ENCODE results near the gene PPTC7. TPM values are rescaled to one million over a fixed set of nuclear protein-coding genes. Genes with fewer than 3 reads are reported as not detected.

PPTC7 gene
- total and polyA plus RNA-seq, 2 of the 13 experiments (the other 11 are each of a cell fraction or from before 2014, with no cell fraction given), result 4.8 to 12.3 TPM

DNA sequence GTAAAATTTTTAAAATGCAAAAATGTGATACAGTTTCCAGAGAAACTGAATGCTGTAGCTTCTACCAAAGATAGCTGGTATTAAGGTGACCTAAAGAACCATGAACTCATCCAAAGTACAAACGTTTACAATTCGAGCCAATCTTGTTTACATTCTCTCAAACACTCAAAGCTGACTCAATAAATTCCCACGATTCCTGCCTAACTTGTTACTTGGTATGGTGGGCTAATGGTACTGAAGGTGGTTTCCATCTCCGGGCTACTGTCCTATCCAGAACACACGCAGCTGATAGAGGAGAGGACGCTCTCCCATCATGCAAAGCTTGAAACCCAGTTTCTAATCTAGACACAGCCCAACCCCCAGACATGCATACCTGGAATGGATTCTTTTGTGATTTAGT, 49.5 kb downstream of the PPTC7 start (continued):
- TF ChIP-seq, protein P1, sequence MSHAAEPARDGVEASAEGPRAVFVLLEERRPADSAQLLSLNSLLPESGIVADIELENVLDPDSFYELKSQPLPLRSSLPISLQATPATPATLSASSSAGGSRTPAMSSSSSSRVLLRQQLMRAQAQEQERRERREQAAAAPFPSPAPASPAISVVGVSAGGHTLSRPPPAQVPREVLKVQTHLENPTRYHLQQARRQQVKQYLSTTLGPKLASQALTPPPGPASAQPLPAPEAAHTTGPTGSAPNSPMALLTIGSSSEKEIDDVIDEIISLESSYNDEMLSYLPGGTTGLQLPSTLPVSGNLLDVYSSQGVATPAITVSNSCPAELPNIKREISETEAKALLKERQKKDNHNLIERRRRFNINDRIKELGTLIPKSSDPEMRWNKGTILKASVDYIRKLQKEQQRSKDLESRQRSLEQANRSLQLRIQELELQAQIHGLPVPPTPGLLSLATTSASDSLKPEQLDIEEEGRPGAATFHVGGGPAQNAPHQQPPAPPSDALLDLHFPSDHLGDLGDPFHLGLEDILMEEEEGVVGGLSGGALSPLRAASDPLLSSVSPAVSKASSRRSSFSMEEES (CRISPR knock-in tag; IDR thresholded peaks at IDR 0.05), result no peak
- 0 out of 2 replicates have a peak, but pooled peaks have one; percentile 37 for TF ChIP-seq SAP130 (CRISPR knock-in tag; IDR thresholded peaks at IDR 0.05; ENCODE audit: low read depth)

DNA sequence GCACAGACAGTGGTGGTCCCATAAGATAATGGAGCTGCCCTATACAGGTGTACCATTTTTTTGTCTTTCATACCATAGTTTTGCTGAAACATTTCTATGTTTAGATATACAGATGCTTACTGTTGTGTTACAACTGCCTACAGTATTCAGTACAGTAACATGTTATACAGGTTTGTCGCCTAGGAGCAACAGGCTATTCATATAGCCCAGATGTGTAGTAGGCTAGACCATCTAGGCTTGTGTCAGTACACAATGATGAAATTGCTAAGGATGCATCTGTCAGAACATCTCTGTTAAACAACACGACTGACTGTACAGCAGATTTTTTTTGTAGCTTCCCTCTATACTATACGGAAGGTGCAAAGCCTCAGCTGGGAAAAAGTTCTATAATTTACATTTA, 50.5 kb downstream of the PPTC7 start:
- WGBS (ENCODE audit: low lambda C conversion rate), result 92% methylated on average over 3 of the region's 3 CpGs
- H3K4me3 ChIP-seq (replicated peaks in 1 of 3; ENCODE audit: insufficient read depth in 1 of 3, low read depth in 2 of 3, low read length in 3 of 3), result no peak overlapping the region
- no peaks in the 10 kb centered on the region for H3K27me3 ChIP-seq (ENCODE audit: control insufficient read depth in 1 of 2, insufficient read depth in 2 of 2, low read length in 2 of 2)
- H3K4me1 ChIP-seq (ENCODE audit: insufficient read depth, low read length), result peaks cover 17% of the 10 kb centered on the region
- H3K9ac ChIP-seq (ENCODE audit: insufficient read depth, low read depth, low read length), result no peak overlapping the region
- H3K27ac ChIP-seq (ENCODE audit: extremely low read length, insufficient read depth, low read length), result no peak overlapping the region
- DNase-seq (ENCODE audit: low spot score) (no peak), FAIRE-seq (no peak), ATAC-seq (no peak)
- H3K36me3 ChIP-seq (replicated peaks in 1 of 2; ENCODE audit: control insufficient read depth in 1 of 2, insufficient read depth in 2 of 2, low read length in 2 of 2), result peaks cover 7 to 17% of the 10 kb centered on the region in 2 experiments; a peak in 4 of 5 replicates
- no peaks in the 10 kb centered on the region for H3K79me2 ChIP-seq (ENCODE audit: insufficient read depth, low read length)
- POLR2A ChIA-PET, result no interaction called here
- H2AFZ ChIP-seq (ENCODE audit: low read length), result no peak overlapping the region
- CTCF ChIA-PET (ENCODE audit: low intra/inter-chr PET ratio, low total read pairs), result no interaction called here
- H3K4me2 ChIP-seq (ENCODE audit: low read depth, low read length), result no peak overlapping the region
- TF ChIP-seq ZNF331 (CRISPR knock-in tag; IDR thresholded peaks at IDR 0.05) (no peak), RBM22 (optimal IDR thresholded peaks at IDR 0.05; ENCODE audit: low read length) (peak; percentile 41), MED8 (CRISPR knock-in tag; IDR thresholded peaks at IDR 0.05; ENCODE audit: insufficient replicate concordance) (no peak), ZNF225 (CRISPR knock-in tag; IDR thresholded peaks at IDR 0.05) (no peak), ZNF782 (CRISPR knock-in tag; IDR thresholded peaks at IDR 0.05; ENCODE audit: borderline replicate concordance) (no peak)
- TF ChIP-seq, protein P2, sequence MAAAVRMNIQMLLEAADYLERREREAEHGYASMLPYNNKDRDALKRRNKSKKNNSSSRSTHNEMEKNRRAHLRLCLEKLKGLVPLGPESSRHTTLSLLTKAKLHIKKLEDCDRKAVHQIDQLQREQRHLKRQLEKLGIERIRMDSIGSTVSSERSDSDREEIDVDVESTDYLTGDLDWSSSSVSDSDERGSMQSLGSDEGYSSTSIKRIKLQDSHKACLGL (CRISPR knock-in tag; IDR thresholded peaks at IDR 0.05), result no peak
- in situ Hi-C loops (cut with HindIII; ENCODE audit: extremely low pct_ligation_motif_present, low pct_unique_long_range_greater_than_20kb), result no loop called here
- no peaks in the 10 kb centered on the region for H3K9me3 ChIP-seq (ENCODE audit: low read length)
- BruUV-seq (replicated peaks), result no TSS peak
- no peaks in the 10 kb centered on the region for H4K20me1 ChIP-seq (ENCODE audit: insufficient read depth, low read length)
- intact Hi-C loops (cut with micrococcal nuclease; ENCODE audit: unreplicated experiment), result no loop called here
